Endothelial cell (in vitro differentiated cells): ENCODE data around the gene FBXL14. TPM values are rescaled to one million over a fixed set of nuclear protein-coding genes. Genes with fewer than 3 reads are reported as not detected.

Experiments
- DNase-seq: peaks from one replicate; pipeline ENCODE4 v3.0.0; 2021; ENCODE audit warnings: low spot score
- H3K27ac Mint-ChIP-seq: one replicate; pipeline ENCODE4 v1.8.0; 2021; ENCODE audit warnings: mixed read lengths, inconsistent platforms; ENCODE audit not compliant: unreplicated experiment
- H3K27me3 Mint-ChIP-seq: one replicate; pipeline ENCODE4 v1.8.0; 2021; ENCODE audit warnings: mild to moderate bottlenecking, moderate library complexity, mixed read lengths, inconsistent platforms; ENCODE audit not compliant: unreplicated experiment
- H3K36me3 Mint-ChIP-seq: one replicate; pipeline ENCODE4 v1.8.0; 2021; ENCODE audit warnings: mild to moderate bottlenecking, low read depth, mixed read lengths, inconsistent platforms; ENCODE audit not compliant: unreplicated experiment
- H3K4me1 Mint-ChIP-seq: one replicate; pipeline ENCODE4 v1.8.0; 2021; ENCODE audit warnings: mild to moderate bottlenecking, mixed read lengths, inconsistent platforms; ENCODE audit not compliant: unreplicated experiment
- H3K4me3 Mint-ChIP-seq: one replicate; pipeline ENCODE4 v1.8.0; 2021; ENCODE audit warnings: mild to moderate bottlenecking, mixed read lengths, inconsistent platforms; ENCODE audit not compliant: unreplicated experiment
- H3K9me3 Mint-ChIP-seq: one replicate; pipeline ENCODE4 v1.8.0; 2021; ENCODE audit warnings: mixed read lengths, inconsistent platforms; ENCODE audit not compliant: unreplicated experiment
- total RNA-seq: library from RNA; stranded (reverse); fragmentation: NEBNext Ultra II Directional; extraction: Animal tissue kit (Norgen Biotek cat#: 25700); gene quantifications from one replicate; pipeline ENCODE4 v1.2.1, GENCODE V29; 2021; ENCODE audit not compliant: unreplicated experiment
- TF ChIP-seq, protein P1 (sequence below): fragments of 200-600 bp; sonication (generic); IDR thresholded peaks from one replicate; pipeline ENCODE4 v1.5.0; 2021; ENCODE audit warnings: antibody characterized with exemption; ENCODE audit not compliant: unreplicated experiment

FBXL14 gene
- total RNA-seq, 1 donor from 2014 or later: 14.7 TPM

- Mint-ChIP-seq H3K9me3 (no peaks in the 10 kb centered on the region), H3K27me3 (peaks cover 6% of the 10 kb centered on the region), H3K4me3 (no peak overlapping the region), H3K27ac (no peak overlapping the region), H3K4me1 (no peaks in the 10 kb centered on the region), H3K36me3 (peaks cover 9% of the 10 kb centered on the region)
- no peak for DNase-seq
- TF ChIP-seq, protein P1, sequence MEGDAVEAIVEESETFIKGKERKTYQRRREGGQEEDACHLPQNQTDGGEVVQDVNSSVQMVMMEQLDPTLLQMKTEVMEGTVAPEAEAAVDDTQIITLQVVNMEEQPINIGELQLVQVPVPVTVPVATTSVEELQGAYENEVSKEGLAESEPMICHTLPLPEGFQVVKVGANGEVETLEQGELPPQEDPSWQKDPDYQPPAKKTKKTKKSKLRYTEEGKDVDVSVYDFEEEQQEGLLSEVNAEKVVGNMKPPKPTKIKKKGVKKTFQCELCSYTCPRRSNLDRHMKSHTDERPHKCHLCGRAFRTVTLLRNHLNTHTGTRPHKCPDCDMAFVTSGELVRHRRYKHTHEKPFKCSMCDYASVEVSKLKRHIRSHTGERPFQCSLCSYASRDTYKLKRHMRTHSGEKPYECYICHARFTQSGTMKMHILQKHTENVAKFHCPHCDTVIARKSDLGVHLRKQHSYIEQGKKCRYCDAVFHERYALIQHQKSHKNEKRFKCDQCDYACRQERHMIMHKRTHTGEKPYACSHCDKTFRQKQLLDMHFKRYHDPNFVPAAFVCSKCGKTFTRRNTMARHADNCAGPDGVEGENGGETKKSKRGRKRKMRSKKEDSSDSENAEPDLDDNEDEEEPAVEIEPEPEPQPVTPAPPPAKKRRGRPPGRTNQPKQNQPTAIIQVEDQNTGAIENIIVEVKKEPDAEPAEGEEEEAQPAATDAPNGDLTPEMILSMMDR: no peak
Measured at GRCh38 chr12:1546931-1547640, 47.3 kb downstream of the FBXL14 start.

DNA sequence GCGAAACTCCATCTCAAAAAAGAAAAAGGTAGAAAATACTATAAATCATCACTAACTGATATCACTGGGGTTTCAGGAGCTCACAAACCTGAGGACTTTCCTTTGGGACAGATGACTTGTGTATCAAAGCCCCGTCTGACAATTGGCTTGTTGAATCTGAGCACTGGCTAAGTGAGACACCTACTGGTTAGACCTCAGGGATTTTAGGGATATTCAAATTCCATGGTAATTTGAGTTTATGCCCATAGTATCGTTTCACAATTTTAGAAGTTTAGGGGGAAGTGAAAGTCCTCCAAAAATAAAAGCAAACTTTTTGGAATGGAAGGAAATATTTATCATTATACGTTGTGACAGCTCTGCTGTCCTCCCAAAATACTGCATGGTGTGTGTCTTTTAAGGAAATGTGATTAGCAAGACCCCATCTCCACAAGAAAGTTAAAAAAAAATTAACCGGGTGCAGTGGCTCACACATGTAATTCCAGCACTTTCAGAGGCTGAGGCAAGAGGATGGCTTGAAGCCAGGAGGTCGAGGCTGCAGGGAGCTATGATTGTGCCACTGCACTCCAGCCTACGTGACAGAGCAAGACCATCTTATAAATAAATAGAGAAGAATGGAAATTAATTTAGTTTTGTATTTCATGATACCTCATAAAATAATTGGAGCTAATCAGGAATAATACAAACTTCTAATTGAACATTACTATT, 49.2 kb downstream of the FBXL14 start:
- Mint-ChIP-seq H3K27me3 (peaks cover 6% of the 10 kb centered on the region), H3K4me1 (no peaks in the 10 kb centered on the region), H3K36me3 (peaks cover 9% of the 10 kb centered on the region), H3K9me3 (no peaks in the 10 kb centered on the region), H3K27ac (no peak overlapping the region), H3K4me3 (no peak overlapping the region)
- DNase-seq: no peak
- TF ChIP-seq, protein P1: no peak

- Mint-ChIP-seq H3K4me1 (no peaks in the 10 kb centered on the region), H3K36me3 (peaks cover 5% of the 10 kb centered on the region), H3K4me3 (no peak overlapping the region), H3K9me3 (no peaks in the 10 kb centered on the region), H3K27ac (no peak overlapping the region), H3K27me3 (peaks cover 4% of the 10 kb centered on the region)
- TF ChIP-seq, protein P1: no peak
- DNase-seq: no peak
Measured at GRCh38 chr12:1542599-1542998, 51.8 kb downstream of the FBXL14 start.

GRCh38 chr12:1540690-1541089, 53.7 kb downstream of the FBXL14 start:
- H3K27me3 Mint-ChIP-seq: no peaks in the 10 kb centered on the region
- no peaks in the 10 kb centered on the region for H3K9me3 Mint-ChIP-seq

More at GRCh38 chr12:1540690-1541089, 53.7 kb downstream of the FBXL14 start:
- TF ChIP-seq, protein P1: no peak
- Mint-ChIP-seq H3K4me1 (no peaks in the 10 kb centered on the region), H3K36me3 (peaks cover 5% of the 10 kb centered on the region), H3K4me3 (no peak overlapping the region), H3K27ac (no peak overlapping the region)
- no peak for DNase-seq
